NB4 (cell line): ENCODE results near the gene INTS6.

Experiments used
- CTCF ChIP-seq: IDR thresholded peaks from one replicate; pipeline ENCODE4 v1.5.1; 2012; ENCODE audit warnings: low read depth, low read length
- MAX ChIP-seq: IDR thresholded peaks from 2 replicates; pipeline ENCODE4 v1.6.1; 2011; ENCODE audit warnings: low read depth, low read length
- MYC ChIP-seq: IDR thresholded peaks from 2 replicates; pipeline ENCODE4 v1.6.1; 2011; ENCODE audit warnings: low read depth, low read length
- POLR2A ChIP-seq: IDR thresholded peaks from 2 replicates; pipeline ENCODE4 v1.6.1; 2011; ENCODE audit warnings: mild to moderate bottlenecking; ENCODE audit not compliant: insufficient read length; ENCODE audit errors: extremely low read depth

- TF ChIP-seq CTCF (no peak), MAX (no peak), POLR2A (no peak), MYC (no peak)
Observed at GRCh38 chr13:51333826-51334225, 119.0 kb downstream of the INTS6 start.
